ENCODE results near the gene PPIG. TPM values are rescaled to one million over a fixed set of nuclear protein-coding genes. Genes with fewer than 3 reads are reported as not detected.

PPIG gene
- total and polyA plus RNA-seq, 9 of the 15 experiments (the other 6 are each of a cell fraction or from before 2014, with no cell fraction given) = 52.5 to 166 (median 124) TPM

DNA sequence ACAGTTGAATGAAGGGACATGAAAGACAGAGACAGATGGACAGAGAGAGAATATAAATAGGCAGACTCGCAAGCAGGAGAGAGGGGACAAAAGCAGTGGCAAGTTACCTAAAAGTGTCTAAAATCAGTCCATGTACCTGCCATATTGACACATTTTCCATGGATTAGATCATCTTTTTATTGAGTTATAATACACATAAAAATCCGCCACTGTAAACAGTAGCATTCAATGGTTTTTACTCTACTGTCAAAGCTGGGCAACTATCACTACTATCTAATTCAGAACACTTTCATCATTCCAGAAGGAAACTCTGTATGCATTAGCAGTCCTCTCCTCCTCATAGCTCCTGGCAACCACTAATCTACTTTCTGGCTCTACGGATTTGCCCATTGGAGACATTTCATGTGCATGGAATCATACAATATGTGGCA, 100.0 kb downstream of the PPIG start:
- no peak overlapping the region for H3K4me3 ChIP-seq
- H3K36me3 ChIP-seq (ENCODE audit: control insufficient read depth, insufficient read depth, low read length) = no peaks in the 10 kb centered on the region
- FAIRE-seq = no peak
- BruUV-seq (replicated peaks) = no TSS peak
- no peaks in the 10 kb centered on the region; the same call in 1 of the 2 replicates for H3K9me3 ChIP-seq (replicated peaks; ENCODE audit: control insufficient read depth, insufficient read depth, low read depth, low read length)
- H2AFZ ChIP-seq (ENCODE audit: low read depth, low read length) = peak overlapping the region; percentile 2; the same call in 1 of the 2 replicates
- H4K20me1 ChIP-seq (replicated peaks; ENCODE audit: control insufficient read depth, insufficient read depth, low read length) = no peaks in the 10 kb centered on the region
- H3K4me2 ChIP-seq (ENCODE audit: insufficient read depth, low read length) = no peak overlapping the region
- peak; percentile 70; the same call in 2 of the 3 replicates for ATAC-seq
- WGBS (ENCODE audit: insufficient coverage, low coverage, missing lambda C conversion rate) = 43% methylated on average over 3 of the region's 3 CpGs
- intact Hi-C loops (cut with micrococcal nuclease) (no loop called here), in situ Hi-C loops (cut with MboI) (no loop called here)
- H3K9ac ChIP-seq (ENCODE audit: insufficient read depth in 1 of 2, low read depth in 2 of 2, low read length in 2 of 2) = no peak overlapping the region
- CTCF ChIA-PET (ENCODE audit: low intra/inter-chr PET ratio) = no interaction called here
- DNase-seq (ENCODE audit: extremely low read depth in 1 of 4, low spot score in 3 of 4) = no peak
- H3K27ac ChIP-seq (ENCODE audit: extremely low read depth, low read depth, low read length) = no peak overlapping the region
- TF ChIP-seq TRIM24 (IDR thresholded peaks at IDR 0.05) (0 out of 4 replicates have a peak, but pooled peaks of 1 of the 2 experiments have one; percentile 44), ZNF589 (CRISPR knock-in tag; IDR thresholded peaks at IDR 0.05; ENCODE audit: low read depth) (no peak), TEAD1 (CRISPR knock-in tag; IDR thresholded peaks at IDR 0.05) (no peak)
- TF ChIP-seq, protein P1, sequence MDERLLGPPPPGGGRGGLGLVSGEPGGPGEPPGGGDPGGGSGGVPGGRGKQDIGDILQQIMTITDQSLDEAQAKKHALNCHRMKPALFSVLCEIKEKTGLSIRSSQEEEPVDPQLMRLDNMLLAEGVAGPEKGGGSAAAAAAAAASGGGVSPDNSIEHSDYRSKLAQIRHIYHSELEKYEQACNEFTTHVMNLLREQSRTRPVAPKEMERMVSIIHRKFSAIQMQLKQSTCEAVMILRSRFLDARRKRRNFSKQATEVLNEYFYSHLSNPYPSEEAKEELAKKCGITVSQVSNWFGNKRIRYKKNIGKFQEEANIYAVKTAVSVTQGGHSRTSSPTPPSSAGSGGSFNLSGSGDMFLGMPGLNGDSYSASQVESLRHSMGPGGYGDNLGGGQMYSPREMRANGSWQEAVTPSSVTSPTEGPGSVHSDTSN (CRISPR knock-in tag; IDR thresholded peaks at IDR 0.05; ENCODE audit: low read depth) = no peak
- TF ChIP-seq, protein P1 (tag; conservative IDR thresholded peaks at IDR 0.05; ENCODE audit: low read depth) = no peak
- POLR2A ChIA-PET = interaction anchor here (1.1 to 2.6 kb wide), 8 partner anchors 9 to 129 kb away, joined by 3 to 12 read pairs (median 5); partner anchors contain the start of genes CFAP210 and PHOSPHO2
- H3K27me3 ChIP-seq (ENCODE audit: control insufficient read depth in 2 of 2, insufficient read depth in 2 of 2, low read length in 2 of 2) = no peaks in the 10 kb centered on the region
- no peaks in the 10 kb centered on the region for H3K79me2 ChIP-seq (ENCODE audit: control insufficient read depth, insufficient read depth, low read length)
- no peaks in the 10 kb centered on the region for H3K9me1 ChIP-seq (ENCODE audit: control insufficient read depth, insufficient read depth, low read length)
- peaks cover 0 to 6% of the 10 kb centered on the region in 2 experiments; a peak in 1 of 5 replicates for H3K4me1 ChIP-seq (replicated peaks in 1 of 2; ENCODE audit: control insufficient read depth in 2 of 2, insufficient read depth in 2 of 2, low read length in 2 of 2)
